ENCODE measurements around the gene DLG2. TPM values are rescaled to one million over a fixed set of nuclear protein-coding genes. Genes with fewer than 3 reads are reported as not detected.

Gene DLG2
- total RNA-seq, 1 donor from 2014 or later, result 5.9 TPM

DNA sequence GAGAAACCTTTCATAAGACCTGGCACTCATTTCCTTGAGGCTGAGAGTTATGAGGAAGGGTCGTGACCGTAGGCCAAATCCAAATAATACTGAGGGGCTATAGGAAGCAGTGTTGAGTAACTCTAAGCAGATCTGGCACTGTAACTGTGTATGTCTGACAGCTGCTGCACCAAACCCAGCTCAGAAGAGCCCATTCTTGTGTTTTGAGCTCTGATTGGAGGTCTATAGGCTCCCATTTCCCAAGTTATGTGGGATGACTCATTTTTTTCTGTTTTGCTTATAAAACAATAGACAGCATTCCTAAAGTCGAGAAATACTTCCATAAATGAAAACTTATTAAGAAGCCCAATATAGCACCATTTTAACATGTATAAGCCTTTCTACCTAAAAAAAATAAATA, 645.8 kb downstream of the DLG2 start:
- H3K27me3 Mint-ChIP-seq, result no peaks in the 10 kb centered on the region
- no peaks in the 10 kb centered on the region for H3K4me1 Mint-ChIP-seq (ENCODE audit: unreplicated experiment)
- H3K27ac Mint-ChIP-seq, result no peak overlapping the region
- H3K9me3 Mint-ChIP-seq, result peaks cover 4% of the 10 kb centered on the region
- no peak overlapping the region for H3K4me3 Mint-ChIP-seq
- no peaks in the 10 kb centered on the region for H3K36me3 Mint-ChIP-seq
- no peak for DNase-seq (ENCODE audit: extremely low spot score, unreplicated experiment)
- TF ChIP-seq, protein P1, sequence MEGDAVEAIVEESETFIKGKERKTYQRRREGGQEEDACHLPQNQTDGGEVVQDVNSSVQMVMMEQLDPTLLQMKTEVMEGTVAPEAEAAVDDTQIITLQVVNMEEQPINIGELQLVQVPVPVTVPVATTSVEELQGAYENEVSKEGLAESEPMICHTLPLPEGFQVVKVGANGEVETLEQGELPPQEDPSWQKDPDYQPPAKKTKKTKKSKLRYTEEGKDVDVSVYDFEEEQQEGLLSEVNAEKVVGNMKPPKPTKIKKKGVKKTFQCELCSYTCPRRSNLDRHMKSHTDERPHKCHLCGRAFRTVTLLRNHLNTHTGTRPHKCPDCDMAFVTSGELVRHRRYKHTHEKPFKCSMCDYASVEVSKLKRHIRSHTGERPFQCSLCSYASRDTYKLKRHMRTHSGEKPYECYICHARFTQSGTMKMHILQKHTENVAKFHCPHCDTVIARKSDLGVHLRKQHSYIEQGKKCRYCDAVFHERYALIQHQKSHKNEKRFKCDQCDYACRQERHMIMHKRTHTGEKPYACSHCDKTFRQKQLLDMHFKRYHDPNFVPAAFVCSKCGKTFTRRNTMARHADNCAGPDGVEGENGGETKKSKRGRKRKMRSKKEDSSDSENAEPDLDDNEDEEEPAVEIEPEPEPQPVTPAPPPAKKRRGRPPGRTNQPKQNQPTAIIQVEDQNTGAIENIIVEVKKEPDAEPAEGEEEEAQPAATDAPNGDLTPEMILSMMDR (conservative IDR thresholded peaks at IDR 0.05), result no peak

GRCh38 chr11:84969103-84969502, 658.0 kb downstream of the DLG2 start:
- Mint-ChIP-seq H3K9me3 (no peaks in the 10 kb centered on the region), H3K4me1 (ENCODE audit: unreplicated experiment) (no peaks in the 10 kb centered on the region), H3K27me3 (no peaks in the 10 kb centered on the region), H3K4me3 (no peak overlapping the region), H3K36me3 (no peaks in the 10 kb centered on the region), H3K27ac (no peak overlapping the region)
- no peak for DNase-seq (ENCODE audit: extremely low spot score, unreplicated experiment)
- TF ChIP-seq, protein P1 (conservative IDR thresholded peaks at IDR 0.05), result no peak

DNA sequence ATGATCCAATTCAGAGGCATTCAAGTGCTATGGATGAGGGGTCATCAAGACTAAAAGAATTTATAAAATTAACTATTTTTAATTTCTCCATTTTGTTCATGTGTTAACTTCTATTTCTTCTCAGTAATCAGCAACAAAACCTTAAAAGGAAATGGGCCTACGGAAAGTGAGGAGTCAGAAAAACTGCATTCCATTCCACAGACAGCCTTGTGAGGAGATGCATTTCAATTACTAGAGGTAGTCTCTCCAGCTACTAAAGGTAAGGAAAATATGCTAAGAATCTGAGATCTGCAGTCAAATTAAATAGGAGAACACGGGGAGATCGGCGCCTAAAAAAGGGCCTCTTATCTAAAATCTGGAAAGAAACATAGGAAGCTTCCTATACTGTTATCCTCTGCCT, 661.7 kb downstream of the DLG2 start:
- TF ChIP-seq, protein P1 (conservative IDR thresholded peaks at IDR 0.05), result no peak
- no peaks in the 10 kb centered on the region for H3K9me3 Mint-ChIP-seq
- H3K4me1 Mint-ChIP-seq (ENCODE audit: unreplicated experiment), result no peaks in the 10 kb centered on the region

GRCh38 chr11:84963240-84963639, 663.9 kb downstream of the DLG2 start:
- TF ChIP-seq, protein P1 (conservative IDR thresholded peaks at IDR 0.05), result no peak
- H3K4me3 Mint-ChIP-seq, result no peak overlapping the region
- no peak for DNase-seq (ENCODE audit: extremely low spot score, unreplicated experiment)
- H3K4me1 Mint-ChIP-seq (ENCODE audit: unreplicated experiment), result no peaks in the 10 kb centered on the region
- no peaks in the 10 kb centered on the region for H3K9me3 Mint-ChIP-seq
- no peaks in the 10 kb centered on the region for H3K36me3 Mint-ChIP-seq
- H3K27me3 Mint-ChIP-seq, result no peaks in the 10 kb centered on the region
- H3K27ac Mint-ChIP-seq, result no peak overlapping the region

More for the DNA sequence above, 661.7 kb downstream of the DLG2 start:
- Mint-ChIP-seq H3K4me3 (no peak overlapping the region), H3K27me3 (no peaks in the 10 kb centered on the region), H3K36me3 (no peaks in the 10 kb centered on the region), H3K27ac (no peak overlapping the region)
- DNase-seq (ENCODE audit: extremely low spot score, unreplicated experiment), result no peak

DNA sequence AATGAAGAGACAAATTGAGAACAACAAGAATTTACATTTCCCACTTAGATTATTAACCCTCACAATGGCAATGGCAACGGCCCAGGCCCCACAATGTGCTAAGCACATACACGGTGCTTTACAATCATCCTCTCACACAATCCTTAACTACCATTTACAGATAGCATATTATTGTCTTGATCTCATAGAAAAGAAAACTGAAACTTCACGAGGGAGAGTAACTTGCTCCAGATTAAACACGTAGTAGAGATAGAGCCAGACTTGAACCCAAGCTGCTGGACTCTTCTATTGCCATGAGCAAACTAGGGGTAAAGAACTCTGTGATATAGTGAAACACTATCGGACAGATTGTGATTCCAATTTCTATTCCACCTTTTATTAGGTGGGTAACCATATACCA, 665.1 kb downstream of the DLG2 start:
- Mint-ChIP-seq H3K4me1 (ENCODE audit: unreplicated experiment) (no peaks in the 10 kb centered on the region), H3K4me3 (no peak overlapping the region), H3K27me3 (no peaks in the 10 kb centered on the region), H3K36me3 (no peaks in the 10 kb centered on the region), H3K27ac (no peak overlapping the region), H3K9me3 (no peaks in the 10 kb centered on the region)
- TF ChIP-seq, protein P1 (conservative IDR thresholded peaks at IDR 0.05), result no peak
- DNase-seq (ENCODE audit: extremely low spot score, unreplicated experiment), result no peak

DNA sequence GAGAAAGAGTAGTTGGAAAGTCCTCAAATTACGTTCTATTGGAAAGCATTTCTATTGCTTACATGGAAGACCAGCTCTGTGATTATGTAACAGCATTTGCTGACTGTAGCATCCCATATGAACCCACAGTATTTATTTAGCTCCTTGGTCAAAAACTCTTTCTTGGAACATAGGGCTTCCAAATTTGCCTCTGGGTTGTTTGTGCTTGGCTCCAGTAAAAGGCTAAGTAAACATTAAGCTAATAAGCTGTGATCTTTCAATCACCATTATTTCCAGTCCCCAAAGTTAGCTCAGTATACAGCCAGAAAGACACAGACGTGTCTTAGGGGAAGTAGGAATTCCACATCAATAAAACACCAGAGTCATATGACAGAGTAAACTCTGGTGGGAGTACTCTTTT, 668.8 kb downstream of the DLG2 start:
- TF ChIP-seq, protein P1 (conservative IDR thresholded peaks at IDR 0.05), result no peak
- H3K9me3 Mint-ChIP-seq, result no peaks in the 10 kb centered on the region
- H3K27me3 Mint-ChIP-seq, result no peaks in the 10 kb centered on the region
- no peak overlapping the region for H3K27ac Mint-ChIP-seq
- no peaks in the 10 kb centered on the region for H3K36me3 Mint-ChIP-seq
- DNase-seq (ENCODE audit: extremely low spot score, unreplicated experiment), result no peak
- no peak overlapping the region for H3K4me3 Mint-ChIP-seq
- no peaks in the 10 kb centered on the region for H3K4me1 Mint-ChIP-seq (ENCODE audit: unreplicated experiment)
